GM19438 (cell line): ENCODE results near the gene CARD16.
"Not testable (repeated sequence)": the region's sequence is repeated elsewhere in the genome, so short reads cannot be mapped to it uniquely, and the experiment has no call there.

ENCODE experiments used
- ATAC-seq: cut with Tn5 transposase; IDR thresholded peaks from one replicate; pipeline ENCODE4 v1.9.1; 2021; ENCODE audit warnings: low read depth; ENCODE audit not compliant: unreplicated experiment

The CARD16 gene

GRCh38 chr11:105044557-105045524 lies at the start of gene CARD16:
Gene CARD16, minus strand, starts transcription at chr11:105045335. Its CDS starts 38 bp downstream, at chr11:105045297.
- ATAC-seq, result peak; percentile 100

GRCh38 chr11:105092256-105093239 lies 47.4 kb upstream of the CARD16 start:
- no peak for ATAC-seq

GRCh38 chr11:105081412-105082150 lies 36.4 kb upstream of the CARD16 start:
- ATAC-seq, result no peak

GRCh38 chr11:105080171-105080906 lies 35.2 kb upstream of the CARD16 start:
- ATAC-seq, result not testable (repeated sequence)

GRCh38 chr11:105078283-105078682 lies 33.1 kb upstream of the CARD16 start:
- ATAC-seq, result no peak

DNA sequence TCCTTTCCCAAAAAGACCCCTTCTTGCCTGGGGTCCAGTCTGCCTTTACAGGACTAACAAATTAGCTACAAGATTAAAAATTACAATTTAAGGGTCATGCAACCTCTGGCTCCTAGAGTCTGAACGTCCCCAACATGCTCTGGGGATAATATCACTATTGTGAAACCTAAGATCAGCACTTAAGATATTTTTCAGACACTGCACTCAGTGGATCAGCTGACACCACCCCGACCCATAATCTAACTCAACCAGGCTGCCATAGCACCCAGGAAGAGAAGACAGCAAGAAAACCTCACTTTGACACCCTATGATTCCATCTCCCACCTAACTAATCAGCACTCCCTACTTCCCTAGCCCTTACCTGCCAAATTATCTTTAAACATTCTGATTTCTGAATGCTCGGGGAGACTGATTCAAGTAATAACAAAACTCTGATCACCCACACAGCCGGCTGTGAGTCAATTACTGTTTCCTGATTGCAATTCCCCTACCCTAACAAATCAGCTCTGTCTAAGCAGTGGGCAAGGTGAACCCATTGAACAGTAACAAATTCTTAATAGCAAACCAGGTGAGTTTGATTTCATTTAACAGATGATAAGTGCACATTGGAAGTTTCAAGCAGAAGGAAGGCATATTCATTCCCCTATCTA lies 32.1 kb upstream of the CARD16 start:
- not testable (repeated sequence) for ATAC-seq

- ATAC-seq, result no peak
Measured at GRCh38 chr11:105074166-105074530, 29.0 kb upstream of the CARD16 start.

GRCh38 chr11:105073456-105074165 lies 28.5 kb upstream of the CARD16 start:
- ATAC-seq, result no peak

DNA sequence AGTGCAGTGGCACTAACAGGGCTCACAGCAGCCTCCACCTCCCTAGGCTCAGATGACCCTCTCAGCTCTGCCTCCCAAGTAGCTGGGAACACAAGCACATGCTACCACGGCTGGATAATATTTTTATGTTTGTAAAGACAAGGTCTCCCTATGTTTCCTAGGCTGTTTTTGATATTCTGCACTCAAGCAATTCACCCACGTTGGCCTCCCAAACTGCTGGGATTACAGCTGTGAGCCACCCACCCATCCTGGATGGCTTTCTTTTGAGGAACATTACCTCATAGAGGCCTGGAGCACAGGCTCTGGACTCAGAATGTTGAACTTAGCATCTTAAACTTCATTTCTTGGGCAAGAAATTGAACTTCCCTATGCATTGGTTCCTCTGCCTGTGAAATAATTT lies 26.9 kb upstream of the CARD16 start:
- ATAC-seq, result not testable (repeated sequence)

DNA sequence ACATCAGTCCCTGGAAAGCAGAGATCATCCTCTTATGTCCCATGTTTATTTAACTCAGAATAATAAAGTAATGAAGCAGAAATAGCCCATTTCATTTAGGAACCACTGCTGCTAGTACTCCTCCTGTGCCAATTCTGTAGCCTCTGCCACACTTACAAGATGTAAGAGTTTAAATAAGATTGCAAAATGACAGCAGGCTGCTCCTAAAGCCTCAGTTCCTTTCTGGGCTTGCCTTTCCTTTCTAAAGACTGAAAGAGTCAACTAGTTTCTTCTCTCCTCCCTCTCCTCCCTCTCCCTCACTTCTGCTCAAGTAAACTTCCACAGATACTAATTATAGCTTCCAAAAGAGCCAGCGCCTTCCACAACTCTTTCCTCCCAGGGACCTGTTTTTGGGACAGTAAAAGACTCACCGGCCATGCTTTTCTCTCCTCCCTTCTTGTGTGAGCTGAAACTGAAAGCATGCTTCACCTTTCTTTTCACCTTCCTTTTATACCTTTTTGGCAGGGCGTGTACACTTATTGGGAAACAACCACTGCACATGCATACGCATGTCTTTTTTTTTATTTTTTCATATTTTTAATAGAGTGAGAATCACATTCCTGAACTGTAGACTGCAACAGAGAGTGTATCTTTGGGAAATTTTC lies 26.1 kb upstream of the CARD16 start:
- ATAC-seq, result no peak

DNA sequence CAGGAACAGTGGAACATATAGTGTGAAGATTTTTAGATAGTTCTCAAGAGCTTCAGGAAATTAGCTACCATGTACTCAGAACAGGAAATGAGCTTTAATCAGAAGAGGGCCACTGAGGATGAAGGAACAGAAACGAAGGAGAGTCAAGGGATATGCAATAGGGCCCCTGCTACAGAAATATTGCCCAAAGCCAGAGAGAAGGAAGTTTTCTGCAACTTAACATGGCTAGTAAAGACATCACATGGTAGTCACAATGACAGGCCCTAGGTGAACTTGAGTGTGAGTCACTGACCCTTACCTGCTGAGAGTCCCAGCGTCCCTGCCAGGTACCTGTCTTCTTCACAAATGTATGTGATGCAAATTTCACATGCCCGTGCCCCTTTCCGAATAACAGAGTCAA lies 25.2 kb upstream of the CARD16 start:
- ATAC-seq, result no peak

- not testable (repeated sequence) for ATAC-seq
Measured at GRCh38 chr11:105069749-105070148, 24.6 kb upstream of the CARD16 start.

DNA sequence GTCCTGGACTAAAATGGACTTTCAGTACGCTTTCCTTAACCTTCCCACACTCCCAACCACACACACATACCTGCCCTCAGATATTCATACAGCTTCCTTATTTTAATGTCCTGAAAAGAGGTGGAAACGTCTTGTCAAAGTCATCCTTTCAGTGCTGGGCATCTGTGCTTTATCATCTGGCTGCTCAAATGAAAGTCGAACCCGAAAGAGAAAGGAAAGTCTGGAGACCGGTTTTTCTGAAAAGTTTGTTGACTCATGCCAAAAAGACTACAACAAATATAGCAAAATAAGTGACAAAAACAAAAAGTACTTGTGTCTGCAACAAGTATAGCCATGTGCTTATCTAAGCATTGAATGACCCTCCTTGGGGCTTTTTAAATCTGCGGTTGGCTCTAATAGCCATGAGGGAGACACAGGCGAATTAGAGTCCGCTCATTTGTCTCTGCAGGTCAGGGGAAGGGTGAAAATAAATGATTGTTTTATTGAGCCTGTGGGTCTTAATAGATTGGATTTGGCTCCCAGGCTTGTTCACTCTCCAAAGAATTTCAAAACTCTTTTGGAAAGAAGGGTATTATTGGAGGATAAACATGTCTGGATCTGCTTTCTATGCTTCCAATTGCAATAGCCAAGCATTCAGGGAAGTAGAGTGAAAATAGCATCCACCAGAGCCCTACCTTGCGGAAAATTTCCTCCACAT lies 18.3 kb upstream of the CARD16 start:
- not testable (repeated sequence) for ATAC-seq

DNA sequence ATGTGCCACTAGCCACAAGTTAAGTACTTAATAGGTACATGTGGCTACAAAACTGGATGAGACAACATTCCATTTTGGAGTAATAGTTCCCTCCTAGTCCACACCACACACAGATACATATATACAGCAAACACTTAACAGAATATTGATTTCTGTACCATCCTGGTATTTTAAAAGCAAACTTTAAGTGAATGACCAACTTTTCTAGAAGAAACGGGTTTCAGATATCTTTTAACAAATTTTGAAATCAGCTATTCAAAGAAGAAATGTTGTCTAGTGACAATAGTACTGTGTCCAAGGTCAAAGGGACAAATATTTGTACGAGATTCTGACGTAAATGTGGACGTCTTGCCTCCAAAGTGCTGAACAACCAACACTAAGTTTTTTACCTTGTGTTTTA lies 12.3 kb upstream of the CARD16 start:
- ATAC-seq, result no peak

- ATAC-seq, result no peak
Measured at GRCh38 chr11:105056446-105056845, 11.3 kb upstream of the CARD16 start.

DNA sequence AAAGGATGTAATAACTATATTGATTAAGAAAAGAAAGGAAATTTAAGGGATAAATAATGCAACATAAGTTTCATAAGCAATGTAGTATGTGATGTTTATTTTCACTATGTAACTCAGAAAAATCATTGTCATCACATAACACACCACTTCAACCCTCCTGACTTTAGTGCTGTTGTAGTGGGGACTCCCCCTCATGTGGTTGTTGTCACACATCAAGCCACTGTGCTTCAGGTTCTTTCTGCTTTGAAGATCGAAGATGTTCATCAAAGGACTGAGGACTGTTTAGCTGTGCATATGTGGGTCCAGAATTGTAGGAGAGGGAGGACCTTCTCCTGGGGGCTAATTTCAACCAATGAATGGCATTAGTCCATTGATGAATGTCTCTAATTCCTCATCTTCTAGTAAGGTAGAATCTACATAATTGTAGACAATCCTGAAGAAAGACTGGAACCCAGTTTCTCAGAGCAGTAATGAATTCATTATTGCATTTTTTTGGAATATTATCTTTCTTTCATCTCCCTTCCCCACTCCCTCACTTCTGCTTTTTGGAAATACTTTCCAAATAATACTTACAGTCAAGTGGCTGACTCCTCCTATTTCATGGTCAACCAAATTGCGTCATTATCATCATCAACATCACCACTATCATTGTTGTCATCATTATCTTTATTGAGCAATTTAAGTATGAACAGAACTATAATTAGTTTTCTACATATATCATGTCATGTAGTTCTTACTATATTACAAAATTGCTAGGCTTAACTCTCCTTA lies 9.8 kb upstream of the CARD16 start:
- no peak for ATAC-seq

DNA sequence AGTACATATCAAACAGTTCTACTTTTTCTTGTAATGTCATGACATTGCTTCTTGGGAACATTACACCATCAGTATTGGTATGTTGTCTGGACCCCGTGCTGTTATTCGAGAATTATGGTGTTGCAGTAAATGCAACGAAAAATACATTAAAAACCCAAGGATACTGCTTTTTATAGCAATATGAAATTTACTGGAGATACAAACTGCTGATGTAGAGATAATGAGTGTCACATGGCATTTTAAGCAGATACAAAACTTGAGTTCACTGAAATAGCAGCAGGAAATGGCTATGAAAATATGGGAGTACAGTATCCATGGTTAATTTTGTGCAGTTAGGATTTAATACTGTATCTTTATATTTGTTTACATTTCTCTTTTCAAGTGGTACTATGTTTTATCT lies 7.4 kb upstream of the CARD16 start:
- no peak for ATAC-seq
